ENCODE measurements around the gene UBASH3A.

DNA sequence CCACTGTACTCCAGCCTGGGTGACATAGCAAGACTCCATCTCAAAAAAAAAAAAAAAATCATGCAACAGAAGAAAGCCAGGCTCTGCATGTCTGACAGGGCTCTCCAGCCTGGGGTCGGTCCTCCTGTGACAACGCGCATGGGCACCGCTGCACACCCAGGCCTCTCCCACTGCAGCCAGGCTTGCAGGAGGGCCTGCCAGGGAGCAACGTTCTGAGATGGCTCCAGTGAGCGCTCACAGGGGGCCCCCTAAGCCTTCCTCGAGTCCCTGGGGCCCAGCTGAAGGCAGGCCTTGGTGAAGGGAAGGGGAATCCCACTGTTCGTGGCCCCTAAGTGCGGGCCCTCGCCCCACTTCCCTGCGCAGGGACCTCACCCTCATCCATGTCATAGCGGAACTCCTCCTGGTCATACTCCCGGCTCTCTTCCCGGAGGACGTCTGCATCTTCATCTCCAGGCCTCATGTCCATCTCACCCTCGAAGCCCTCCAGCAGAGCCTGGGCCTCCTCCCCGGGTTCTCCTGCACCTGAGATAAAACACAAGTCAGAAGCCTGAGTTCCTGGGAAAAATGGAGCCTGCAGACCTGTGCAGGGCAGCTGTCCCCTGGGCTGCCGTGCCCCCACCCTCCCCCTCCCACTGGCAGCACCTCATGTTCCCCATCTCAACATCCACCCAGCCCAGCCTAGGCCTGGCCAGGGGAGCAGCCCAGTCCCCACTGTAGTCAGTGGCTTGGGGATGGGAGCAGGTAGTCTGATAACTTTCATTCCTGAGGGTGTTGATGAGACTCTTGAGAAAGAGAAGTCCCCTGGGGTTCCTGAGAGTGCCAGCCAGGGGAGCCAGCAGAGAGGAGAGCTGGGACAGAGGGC, 72.1 kb downstream of the UBASH3A start:
- TF ChIP-seq, protein P1, sequence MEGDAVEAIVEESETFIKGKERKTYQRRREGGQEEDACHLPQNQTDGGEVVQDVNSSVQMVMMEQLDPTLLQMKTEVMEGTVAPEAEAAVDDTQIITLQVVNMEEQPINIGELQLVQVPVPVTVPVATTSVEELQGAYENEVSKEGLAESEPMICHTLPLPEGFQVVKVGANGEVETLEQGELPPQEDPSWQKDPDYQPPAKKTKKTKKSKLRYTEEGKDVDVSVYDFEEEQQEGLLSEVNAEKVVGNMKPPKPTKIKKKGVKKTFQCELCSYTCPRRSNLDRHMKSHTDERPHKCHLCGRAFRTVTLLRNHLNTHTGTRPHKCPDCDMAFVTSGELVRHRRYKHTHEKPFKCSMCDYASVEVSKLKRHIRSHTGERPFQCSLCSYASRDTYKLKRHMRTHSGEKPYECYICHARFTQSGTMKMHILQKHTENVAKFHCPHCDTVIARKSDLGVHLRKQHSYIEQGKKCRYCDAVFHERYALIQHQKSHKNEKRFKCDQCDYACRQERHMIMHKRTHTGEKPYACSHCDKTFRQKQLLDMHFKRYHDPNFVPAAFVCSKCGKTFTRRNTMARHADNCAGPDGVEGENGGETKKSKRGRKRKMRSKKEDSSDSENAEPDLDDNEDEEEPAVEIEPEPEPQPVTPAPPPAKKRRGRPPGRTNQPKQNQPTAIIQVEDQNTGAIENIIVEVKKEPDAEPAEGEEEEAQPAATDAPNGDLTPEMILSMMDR (IDR thresholded peaks at IDR 0.05; ENCODE audit: low read length): no peak
- no peak for TF ChIP-seq EZH2 (IDR thresholded peaks at IDR 0.05; ENCODE audit: borderline replicate concordance, low read length)
